HCT116 (cell line): ENCODE results near the gene MEAK7.

Experiments
- CTCF ChIP-seq, 3 experiments: fragments of 200-600 bp in 1 of 3; sonication (generic) in 1 of 3; IDR thresholded peaks in 2 of 3; conservative IDR thresholded peaks in 1 of 3; 2 replicates each; pipeline ENCODE4 v1.5.1; 2012 to 2017; ENCODE audit warnings: low read depth in 2 of 3, low read length in 2 of 3, antibody characterized with exemption in 1 of 3, borderline replicate concordance in 1 of 3, control low read depth in 1 of 3, mild to moderate bottlenecking in 1 of 3, mixed read lengths in 1 of 3, mixed run types in 1 of 3, moderate library complexity in 1 of 3; ENCODE audit not compliant: insufficient read depth in 1 of 3
- FOSL1 ChIP-seq: IDR thresholded peaks from 2 replicates; pipeline ENCODE4 v1.6.1; 2012; ENCODE audit warnings: low read depth
- TF ChIP-seq, protein P1 (sequence below): IDR thresholded peaks from 2 replicates; pipeline ENCODE4 v1.6.1; 2011; ENCODE audit warnings: mild to moderate bottlenecking, low read length, moderate library complexity; ENCODE audit not compliant: insufficient replicate concordance; ENCODE audit errors: extremely low read depth

- TF ChIP-seq CTCF (IDR thresholded peaks at IDR 0.05 in 2 of 3, conservative IDR thresholded peaks at IDR 0.05 in 1 of 3; ENCODE audit: borderline replicate concordance in 1 of 3, insufficient read depth in 1 of 3, low read depth in 2 of 3, low read length in 2 of 3): no peak
- TF ChIP-seq FOSL1: no peak
- TF ChIP-seq, protein P1, sequence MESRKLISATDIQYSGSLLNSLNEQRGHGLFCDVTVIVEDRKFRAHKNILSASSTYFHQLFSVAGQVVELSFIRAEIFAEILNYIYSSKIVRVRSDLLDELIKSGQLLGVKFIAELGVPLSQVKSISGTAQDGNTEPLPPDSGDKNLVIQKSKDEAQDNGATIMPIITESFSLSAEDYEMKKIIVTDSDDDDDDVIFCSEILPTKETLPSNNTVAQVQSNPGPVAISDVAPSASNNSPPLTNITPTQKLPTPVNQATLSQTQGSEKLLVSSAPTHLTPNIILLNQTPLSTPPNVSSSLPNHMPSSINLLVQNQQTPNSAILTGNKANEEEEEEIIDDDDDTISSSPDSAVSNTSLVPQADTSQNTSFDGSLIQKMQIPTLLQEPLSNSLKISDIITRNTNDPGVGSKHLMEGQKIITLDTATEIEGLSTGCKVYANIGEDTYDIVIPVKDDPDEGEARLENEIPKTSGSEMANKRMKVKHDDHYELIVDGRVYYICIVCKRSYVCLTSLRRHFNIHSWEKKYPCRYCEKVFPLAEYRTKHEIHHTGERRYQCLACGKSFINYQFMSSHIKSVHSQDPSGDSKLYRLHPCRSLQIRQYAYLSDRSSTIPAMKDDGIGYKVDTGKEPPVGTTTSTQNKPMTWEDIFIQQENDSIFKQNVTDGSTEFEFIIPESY: no peak
These were observed 23.9 kb upstream of the MEAK7 start for GRCh38 chr16:84528322-84528721.
